HepG2 (cell line): Measurements from ENCODE around the gene TOM1L2. TPM values are rescaled to one million over a fixed set of nuclear protein-coding genes. Genes with fewer than 3 reads are reported as not detected.

Experiments
- AGO2 ChIP-seq: fragments of 200-400 bp; formaldehyde crosslinking; optimal IDR thresholded peaks from 2 replicates; pipeline ENCODE3; 2017; ENCODE audit warnings: mild to moderate bottlenecking, low read depth, low read length, moderate library complexity
- AHDC1 ChIP-seq: sonication (generic); formaldehyde crosslinking; IDR thresholded peaks from 2 replicates; pipeline ENCODE4 v1.5.1; 2020; ENCODE audit warnings: mild to moderate bottlenecking, missing genetic modification reagents, borderline replicate concordance
- AKAP8 ChIP-seq: sonication (generic); formaldehyde crosslinking; IDR thresholded peaks from 2 replicates; pipeline ENCODE4 v1.5.1; 2020; ENCODE audit warnings: mild to moderate bottlenecking, missing genetic modification reagents
- FOXM1 ChIP-seq: sonication (generic); formaldehyde crosslinking; IDR thresholded peaks from 2 replicates; pipeline ENCODE4 v1.5.0; 2020; ENCODE audit warnings: missing genetic modification reagents
- HNF1A ChIP-seq, 2 experiments: sonication (generic) in 1 of 2; formaldehyde crosslinking in 1 of 2; IDR thresholded peaks; 2 replicates each; pipeline versions ENCODE4 v1.4.0 to v1.6.1; 2016 to 2020; ENCODE audit warnings: borderline replicate concordance in 1 of 2, low read depth in 1 of 2, mild to moderate bottlenecking in 1 of 2, missing genetic modification reagents in 1 of 2
- IKZF1 ChIP-seq: fragments of 450-650 bp; IDR thresholded peaks from 2 replicates; pipeline ENCODE4 v1.7.1; 2016
- ZBED4 ChIP-seq: sonication (generic); formaldehyde crosslinking; IDR thresholded peaks from 2 replicates; pipeline ENCODE4 v1.4.0; 2020; ENCODE audit warnings: missing genetic modification reagents, borderline replicate concordance
- ZNF329 ChIP-seq: sonication (generic); formaldehyde crosslinking; IDR thresholded peaks from 2 replicates; pipeline ENCODE4 v1.9.0; 2021; ENCODE audit warnings: low read depth, mild to moderate bottlenecking, missing genetic modification reagents
- ZNF530 ChIP-seq: sonication (generic); formaldehyde crosslinking; IDR thresholded peaks from 2 replicates; pipeline ENCODE4 v1.5.0; 2020; ENCODE audit warnings: low read depth, mild to moderate bottlenecking, missing genetic modification reagents
- ZNF713 ChIP-seq: sonication (generic); formaldehyde crosslinking; IDR thresholded peaks from 2 replicates; pipeline ENCODE4 v1.4.0; 2020; ENCODE audit warnings: mild to moderate bottlenecking, missing genetic modification reagents
- polyA plus RNA-seq, 8 experiments: library from polyadenylated mRNA; depleted of rRNA in 3 of 8; stranded (reverse) in 7 of 8; unstranded in 1 of 8; fragments of >200 nt; fragmentation: Illumina TruSeq in 4 of 8; extraction: Trizol in 4 of 8; gene quantifications; 2 replicates each; pipeline versions ENCODE4 v1.2.1 to v1.2.3, GENCODE V29; 2011 to 2016; ENCODE audit warnings: low read depth in 4 of 8, missing spikeins in 1 of 8, mixed read lengths in 1 of 8; ENCODE audit not compliant: insufficient read depth in 1 of 8
- total RNA-seq, 5 experiments: library from RNA; depleted of rRNA; stranded (reverse); fragments of >200 nt; fragmentation: Illumina TruSeq; extraction: Trizol; gene quantifications; 2 replicates each; pipeline ENCODE4 v1.2.3, GENCODE V29; 2016; ENCODE audit warnings: low read depth in 1 of 5

Gene TOM1L2
- total and polyA plus RNA-seq, 2 of the 13 experiments (the other 11 are each of a cell fraction or from before 2014, with no cell fraction given), result 4.7 to 7.4 TPM

- no peak for TF ChIP-seq ZBED4 (CRISPR knock-in tag)
- no peak for TF ChIP-seq ZNF530 (CRISPR knock-in tag)
- TF ChIP-seq AHDC1, result no peak
- 0 out of 2 replicates have a peak, but pooled peaks have one; percentile 18 for TF ChIP-seq AKAP8 (CRISPR knock-in tag)
- no peak for TF ChIP-seq FOXM1 (CRISPR knock-in tag)
- TF ChIP-seq IKZF1, result no peak
- TF ChIP-seq AGO2, result peak; percentile 84
- TF ChIP-seq HNF1A (IDR thresholded peaks at IDR 0.05; ENCODE audit: low read depth), result no peak
- no peak for TF ChIP-seq HNF1A (CRISPR knock-in tag; IDR thresholded peaks at IDR 0.05; ENCODE audit: borderline replicate concordance)
- TF ChIP-seq ZNF329 (CRISPR knock-in tag), result no peak
- no peak for TF ChIP-seq ZNF713 (CRISPR knock-in tag)
Observed at GRCh38 chr17:17813055-17813724, 159.0 kb downstream of the TOM1L2 start (continued).
